GM12891 (cell line): Measurements from ENCODE around the gene CHRNA4.

ENCODE experiments used
- POLR2A ChIP-seq: IDR thresholded peaks from 2 replicates; pipeline ENCODE4 v1.6.1; 2011; ENCODE audit warnings: low read depth, low read length, control low read depth
- SPI1 ChIP-seq: IDR thresholded peaks from 2 replicates; pipeline ENCODE4 v1.6.1; 2011; ENCODE audit warnings: low read depth, low read length, control low read depth

- no peak for TF ChIP-seq POLR2A
- no peak for TF ChIP-seq SPI1
Observed at GRCh38 chr20:63397946-63398450, 36.8 kb upstream of the CHRNA4 start.
